Coronary artery (tissue), 2 donors: ENCODE data around the gene TMEM11.
A peak's percentile ranks its signal among the peaks of the same experiment; 100 is the strongest.

Experiments used
- DNase-seq: peaks from one replicate; pipeline ENCODE4 v3.0.0-alpha.2; 2017; ENCODE audit warnings: low spot score
- H3K27ac ChIP-seq, 2 donors: fragments of 200-600 bp; sonication (generic); one replicate each; pipeline ENCODE4 v1.5.1; 2016 to 2019
- H3K4me3 ChIP-seq: fragments of 200-600 bp; sonication (generic); 2 replicates; pipeline ENCODE4 v1.5.1; 2016; ENCODE audit warnings: mild to moderate bottlenecking, moderate library complexity
- TF ChIP-seq, protein P1 (sequence below): fragments of 200-600 bp; sonication (generic); IDR thresholded peaks from one replicate; pipeline ENCODE4 v1.5.1; 2019; ENCODE audit warnings: antibody characterized with exemption

TMEM11 gene

DNA sequence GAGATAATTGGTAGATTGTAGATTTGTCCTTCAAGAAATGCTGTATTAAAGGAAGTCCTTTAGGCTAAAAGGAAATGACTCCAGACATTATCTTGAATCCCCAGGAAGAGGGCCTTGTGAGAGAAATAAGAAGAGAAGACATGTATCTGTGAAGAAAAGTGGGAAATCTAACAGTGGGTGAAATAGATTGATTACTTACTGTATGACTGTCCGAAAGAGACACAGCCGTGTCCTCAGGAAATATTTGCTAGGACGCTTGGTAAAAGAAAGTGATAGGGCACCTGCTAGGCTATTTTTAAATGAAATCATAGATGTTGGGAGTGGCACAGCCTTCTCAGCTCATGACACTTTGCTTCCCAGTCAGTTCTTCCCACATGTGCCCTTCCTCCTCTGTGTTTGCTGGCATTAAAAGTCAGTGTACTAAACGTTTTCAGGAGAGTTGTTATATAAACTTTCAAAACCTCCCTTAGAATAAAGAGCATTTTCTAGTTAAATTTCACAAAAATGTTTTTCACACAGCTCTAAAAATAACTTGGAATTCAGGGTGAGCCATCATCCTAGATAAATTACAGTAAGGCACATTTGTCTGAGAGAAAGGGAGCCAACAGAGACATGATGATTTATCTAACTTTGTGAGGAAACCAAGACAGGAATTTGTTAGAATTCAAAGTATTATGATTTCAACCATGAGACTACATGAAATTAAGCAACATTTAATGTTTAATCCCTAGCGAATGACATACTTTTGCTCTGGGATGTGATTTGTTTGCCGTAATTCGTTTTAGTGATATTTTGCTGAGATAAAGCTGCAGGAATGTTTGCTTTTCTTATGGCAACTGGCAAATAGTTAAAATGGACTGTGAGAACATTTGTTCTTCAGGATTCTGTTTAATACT is 52.2 kb downstream of the TMEM11 start:
- TF ChIP-seq, protein P1, sequence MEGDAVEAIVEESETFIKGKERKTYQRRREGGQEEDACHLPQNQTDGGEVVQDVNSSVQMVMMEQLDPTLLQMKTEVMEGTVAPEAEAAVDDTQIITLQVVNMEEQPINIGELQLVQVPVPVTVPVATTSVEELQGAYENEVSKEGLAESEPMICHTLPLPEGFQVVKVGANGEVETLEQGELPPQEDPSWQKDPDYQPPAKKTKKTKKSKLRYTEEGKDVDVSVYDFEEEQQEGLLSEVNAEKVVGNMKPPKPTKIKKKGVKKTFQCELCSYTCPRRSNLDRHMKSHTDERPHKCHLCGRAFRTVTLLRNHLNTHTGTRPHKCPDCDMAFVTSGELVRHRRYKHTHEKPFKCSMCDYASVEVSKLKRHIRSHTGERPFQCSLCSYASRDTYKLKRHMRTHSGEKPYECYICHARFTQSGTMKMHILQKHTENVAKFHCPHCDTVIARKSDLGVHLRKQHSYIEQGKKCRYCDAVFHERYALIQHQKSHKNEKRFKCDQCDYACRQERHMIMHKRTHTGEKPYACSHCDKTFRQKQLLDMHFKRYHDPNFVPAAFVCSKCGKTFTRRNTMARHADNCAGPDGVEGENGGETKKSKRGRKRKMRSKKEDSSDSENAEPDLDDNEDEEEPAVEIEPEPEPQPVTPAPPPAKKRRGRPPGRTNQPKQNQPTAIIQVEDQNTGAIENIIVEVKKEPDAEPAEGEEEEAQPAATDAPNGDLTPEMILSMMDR = no peak

DNA sequence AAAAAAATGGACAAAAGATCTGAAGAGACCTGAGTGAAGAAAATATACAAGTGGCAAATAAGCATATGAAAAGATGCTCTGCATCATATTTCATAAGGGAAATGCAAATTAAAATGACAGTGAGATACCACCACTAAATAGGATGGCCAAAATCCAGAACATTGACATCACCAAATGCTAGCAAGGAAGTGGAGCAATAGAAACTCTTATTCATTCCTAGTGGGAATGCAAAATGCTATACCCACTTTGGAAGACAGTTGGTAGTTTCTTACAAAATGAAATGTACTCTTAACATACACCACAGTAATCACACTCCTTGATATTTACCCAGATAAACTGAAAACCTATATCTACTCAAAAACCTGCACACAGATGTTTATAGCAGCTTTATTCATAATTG is 53.6 kb downstream of the TMEM11 start:
- no peak for DNase-seq
- no peak overlapping the region for H3K27ac ChIP-seq
- H3K4me3 ChIP-seq = no peak overlapping the region
- TF ChIP-seq, protein P1 = no peak

More for the DNA sequence above, 52.2 kb downstream of the TMEM11 start:
- DNase-seq = no peak
- Histone ChIP-seq H3K4me3 (peak overlapping the region; percentile 14), H3K27ac (peak overlapping the region; percentile 12 to 75)

DNA sequence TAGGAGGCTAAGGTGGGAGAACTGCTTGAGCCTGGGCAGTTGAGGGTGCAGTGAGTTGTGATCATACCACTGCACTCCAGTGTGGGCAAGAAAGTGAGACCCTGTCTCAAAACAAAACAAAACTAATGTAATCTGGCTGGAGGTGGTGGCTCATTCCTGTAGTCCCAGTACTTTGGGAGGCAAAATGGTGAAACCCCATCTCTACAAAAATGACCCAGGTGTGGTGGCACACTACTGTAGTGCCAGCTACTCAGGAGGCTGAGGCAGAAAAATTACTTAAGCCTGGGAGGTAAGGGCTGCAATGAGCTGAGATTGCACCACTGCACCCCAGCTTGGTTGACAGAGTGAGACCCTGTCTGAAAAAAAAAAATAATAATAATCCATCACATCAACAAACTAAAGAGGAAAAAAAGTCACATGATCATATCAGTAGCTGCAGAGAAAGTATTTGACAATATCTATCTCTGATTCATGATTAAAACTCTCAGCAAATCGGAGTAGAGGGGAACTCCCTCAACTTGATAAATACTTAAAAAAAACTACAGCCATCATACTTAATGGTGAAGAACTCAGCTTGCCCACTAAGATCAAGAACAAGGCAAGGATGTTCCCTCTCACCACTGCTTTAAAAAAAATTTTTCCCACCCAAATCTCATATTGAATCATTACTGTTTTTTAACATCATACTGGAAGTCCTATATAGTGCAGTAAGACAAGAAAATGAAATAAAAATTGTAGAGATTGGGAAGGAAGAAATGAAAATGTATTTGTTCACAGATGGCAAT is 56.2 kb downstream of the TMEM11 start:
- DNase-seq = no peak
- TF ChIP-seq, protein P1 = no peak
- no peak overlapping the region for H3K4me3 ChIP-seq
- no peak overlapping the region for H3K27ac ChIP-seq

DNA sequence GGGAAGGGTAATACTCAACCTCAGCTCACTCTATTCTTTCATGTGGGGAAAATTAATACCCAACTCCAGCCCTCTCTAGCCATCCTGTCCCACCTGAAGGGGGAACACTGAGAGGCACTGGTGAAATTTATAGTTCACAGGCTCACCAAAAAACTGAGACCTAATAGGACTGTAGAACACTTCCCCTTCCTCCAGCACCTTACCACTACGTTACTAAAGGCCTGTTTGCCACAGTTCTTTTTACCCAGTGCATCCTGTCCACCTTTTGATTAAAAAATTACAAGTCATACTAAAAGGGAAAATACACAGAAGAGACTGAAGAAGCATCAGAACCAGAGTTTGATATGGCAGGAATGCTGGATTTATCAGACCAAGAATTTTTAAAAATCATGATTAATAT is 61.2 kb downstream of the TMEM11 start:
- Histone ChIP-seq H3K27ac (no peak overlapping the region), H3K4me3 (no peak overlapping the region)
- DNase-seq = no peak
- TF ChIP-seq, protein P1 = no peak

DNA sequence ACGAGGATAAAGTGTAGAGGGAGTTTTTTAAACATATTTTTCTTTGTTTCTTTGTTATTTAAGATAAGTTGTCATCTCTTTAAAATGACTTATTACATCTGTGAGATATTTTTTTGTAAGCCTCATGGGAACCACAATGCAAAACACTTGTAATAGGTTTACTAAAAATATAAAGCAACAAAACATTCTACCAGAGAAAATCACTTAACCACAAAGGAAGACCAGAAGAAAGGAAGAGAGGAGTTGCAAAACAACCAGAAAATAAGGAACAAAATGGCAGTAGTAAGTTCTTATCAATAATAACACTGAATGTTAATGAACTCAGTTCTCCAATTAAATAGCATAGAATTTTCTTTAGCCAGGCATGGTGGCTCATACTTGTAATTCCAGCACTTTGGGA is 64.3 kb downstream of the TMEM11 start:
- no peak for DNase-seq
- no peak overlapping the region for H3K27ac ChIP-seq
- TF ChIP-seq, protein P1 = no peak
- no peak overlapping the region for H3K4me3 ChIP-seq
